PFSK-1 (cell line): ENCODE results near the gene CCT3.

ENCODE experiments used
- FOXP2 ChIP-seq: optimal IDR thresholded peaks from 2 replicates; pipeline ENCODE3; 2011; ENCODE audit warnings: borderline replicate concordance, control low read depth, inconsistent platforms; ENCODE audit not compliant: insufficient read depth; ENCODE audit errors: extremely low read length, extremely low read depth
- POLR2AphosphoS5 ChIP-seq: IDR thresholded peaks from 2 replicates; pipeline ENCODE4 v1.6.1; 2012; ENCODE audit warnings: low read depth, mild to moderate bottlenecking, control low read depth, low read length, moderate library complexity
- SIN3A ChIP-seq: IDR thresholded peaks from 2 replicates; pipeline ENCODE4 v1.6.1; 2012; ENCODE audit warnings: mild to moderate bottlenecking, low read length, moderate library complexity, borderline replicate concordance; ENCODE audit not compliant: insufficient read depth
- TAF1 ChIP-seq: IDR thresholded peaks from 2 replicates; pipeline ENCODE4 v1.6.1; 2012; ENCODE audit warnings: low read length, control low read depth, borderline replicate concordance; ENCODE audit not compliant: insufficient read depth
- TF ChIP-seq, protein P1 (sequence below), 2 experiments: IDR thresholded peaks; 2 replicates each; pipeline versions ENCODE4 v1.6.1 to v1.8.0; 2011 to 2012; ENCODE audit warnings: low read depth in 2 of 2, low read length in 2 of 2, control low read depth in 1 of 2, inconsistent platforms in 1 of 2, mild to moderate bottlenecking in 1 of 2, moderate library complexity in 1 of 2; ENCODE audit not compliant: insufficient read depth in 1 of 2

The CCT3 gene

DNA sequence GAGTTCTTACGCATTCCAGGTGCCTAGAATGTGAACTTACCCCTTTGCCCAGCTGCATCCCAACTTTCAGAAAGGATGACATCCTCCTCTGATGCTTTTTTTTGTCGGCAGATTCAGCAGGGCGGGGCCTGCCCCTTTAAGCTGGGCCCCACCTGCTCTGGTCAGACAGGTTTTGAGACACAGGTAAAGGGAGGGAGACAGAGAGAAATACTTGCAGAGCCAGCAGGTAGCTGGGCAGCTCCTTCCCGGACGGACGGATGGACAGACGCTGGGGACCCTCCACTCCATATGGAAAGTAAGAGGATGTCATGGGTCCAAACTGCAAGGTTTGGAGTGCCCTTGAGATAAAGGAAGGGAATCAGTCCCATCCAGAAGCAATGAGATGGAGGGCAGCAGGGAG lies 54.0 kb downstream of the CCT3 start, which contains the start of gene TMEM79:
Gene TMEM79, plus strand, starts transcription at position 214 of the 400 bp plus-strand sequence. CDS start 902 bp downstream, outside the sequence.
- TF ChIP-seq TAF1 (no peak), SIN3A (no peak), POLR2AphosphoS5 (no peak), FOXP2 (no peak)
- TF ChIP-seq, protein P1, sequence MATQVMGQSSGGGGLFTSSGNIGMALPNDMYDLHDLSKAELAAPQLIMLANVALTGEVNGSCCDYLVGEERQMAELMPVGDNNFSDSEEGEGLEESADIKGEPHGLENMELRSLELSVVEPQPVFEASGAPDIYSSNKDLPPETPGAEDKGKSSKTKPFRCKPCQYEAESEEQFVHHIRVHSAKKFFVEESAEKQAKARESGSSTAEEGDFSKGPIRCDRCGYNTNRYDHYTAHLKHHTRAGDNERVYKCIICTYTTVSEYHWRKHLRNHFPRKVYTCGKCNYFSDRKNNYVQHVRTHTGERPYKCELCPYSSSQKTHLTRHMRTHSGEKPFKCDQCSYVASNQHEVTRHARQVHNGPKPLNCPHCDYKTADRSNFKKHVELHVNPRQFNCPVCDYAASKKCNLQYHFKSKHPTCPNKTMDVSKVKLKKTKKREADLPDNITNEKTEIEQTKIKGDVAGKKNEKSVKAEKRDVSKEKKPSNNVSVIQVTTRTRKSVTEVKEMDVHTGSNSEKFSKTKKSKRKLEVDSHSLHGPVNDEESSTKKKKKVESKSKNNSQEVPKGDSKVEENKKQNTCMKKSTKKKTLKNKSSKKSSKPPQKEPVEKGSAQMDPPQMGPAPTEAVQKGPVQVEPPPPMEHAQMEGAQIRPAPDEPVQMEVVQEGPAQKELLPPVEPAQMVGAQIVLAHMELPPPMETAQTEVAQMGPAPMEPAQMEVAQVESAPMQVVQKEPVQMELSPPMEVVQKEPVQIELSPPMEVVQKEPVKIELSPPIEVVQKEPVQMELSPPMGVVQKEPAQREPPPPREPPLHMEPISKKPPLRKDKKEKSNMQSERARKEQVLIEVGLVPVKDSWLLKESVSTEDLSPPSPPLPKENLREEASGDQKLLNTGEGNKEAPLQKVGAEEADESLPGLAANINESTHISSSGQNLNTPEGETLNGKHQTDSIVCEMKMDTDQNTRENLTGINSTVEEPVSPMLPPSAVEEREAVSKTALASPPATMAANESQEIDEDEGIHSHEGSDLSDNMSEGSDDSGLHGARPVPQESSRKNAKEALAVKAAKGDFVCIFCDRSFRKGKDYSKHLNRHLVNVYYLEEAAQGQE (IDR thresholded peaks at IDR 0.05; ENCODE audit: insufficient read depth in 1 of 2, low read depth in 2 of 2, low read length in 2 of 2), result no peak

DNA sequence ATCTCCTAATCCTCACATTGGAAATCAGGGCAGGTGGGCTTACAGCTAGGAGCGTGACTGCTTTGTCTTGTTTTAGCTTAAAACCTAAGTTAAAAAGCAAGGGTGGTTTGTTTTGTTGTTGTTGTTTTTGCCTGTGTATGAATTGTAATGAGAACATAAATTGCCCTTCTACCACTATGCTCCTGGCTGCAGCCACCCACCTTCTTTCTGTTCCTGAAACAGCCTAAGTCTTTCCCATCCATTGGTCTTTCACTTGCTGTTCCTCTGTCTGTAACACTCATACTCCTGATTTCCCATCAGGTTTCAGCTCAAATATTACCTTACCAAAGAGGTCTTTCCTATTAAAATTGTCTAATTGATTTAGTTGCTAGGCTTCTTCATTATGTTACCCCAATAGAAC lies 54.6 kb downstream of the CCT3 start:
- no peak for TF ChIP-seq SIN3A
- no peak for TF ChIP-seq FOXP2
- TF ChIP-seq POLR2AphosphoS5, result no peak
- TF ChIP-seq TAF1, result no peak
- TF ChIP-seq, protein P1 (IDR thresholded peaks at IDR 0.05; ENCODE audit: insufficient read depth in 1 of 2, low read depth in 2 of 2, low read length in 2 of 2), result no peak

DNA sequence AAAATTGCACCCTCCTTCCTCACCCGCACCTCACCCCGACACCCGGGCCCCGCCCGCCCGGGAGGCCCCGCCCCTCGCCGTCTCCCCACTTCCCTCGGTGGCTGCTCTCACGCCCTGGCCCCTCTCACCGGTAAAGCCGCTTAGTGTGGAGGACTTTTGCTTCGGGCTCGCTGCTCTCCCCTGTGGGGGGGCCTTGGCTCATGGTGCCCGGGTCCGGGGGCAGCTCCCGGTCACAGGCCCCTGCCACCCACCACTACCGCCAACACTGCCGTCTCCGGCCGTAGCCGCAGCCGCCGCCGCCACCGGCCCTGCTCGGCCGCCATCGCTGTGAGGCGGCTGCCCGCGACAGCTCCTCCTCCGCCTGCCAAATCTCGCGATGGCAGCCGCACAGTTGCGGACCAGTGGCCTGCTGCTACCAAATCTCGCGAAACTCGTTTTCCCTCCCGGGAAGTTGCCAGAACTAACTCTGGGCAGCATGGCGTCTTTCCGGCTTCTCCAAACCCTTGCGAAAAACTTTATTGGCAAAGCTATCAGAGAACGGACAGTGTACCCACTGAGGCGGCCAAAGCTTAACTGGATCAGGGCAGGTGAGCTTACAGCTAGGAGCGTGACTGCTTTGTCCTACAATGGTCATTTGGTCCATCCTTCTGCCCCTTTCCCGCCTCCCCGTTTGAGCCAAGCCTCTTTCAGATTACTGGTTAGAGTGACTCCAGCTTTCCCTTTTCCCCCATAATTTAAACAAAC lies 55.4 kb downstream of the CCT3 start, which contains the start of gene SMG5:
Gene SMG5, minus strand, starts transcription at position 347 of the 744 bp plus-strand sequence. Its CDS starts 145 bp downstream, at position 202.
- TF ChIP-seq SIN3A (peak; percentile 96; the same call in 1 of the 2 replicates), FOXP2 (peak; percentile 66), TAF1 (peak; percentile 87), POLR2AphosphoS5 (peak; percentile 84)
- TF ChIP-seq, protein P1 (IDR thresholded peaks at IDR 0.05; ENCODE audit: insufficient read depth in 1 of 2, low read depth in 2 of 2, low read length in 2 of 2), result peak in 1 of 2 experiments; percentile 31; a peak in 1 of 4 replicates

DNA sequence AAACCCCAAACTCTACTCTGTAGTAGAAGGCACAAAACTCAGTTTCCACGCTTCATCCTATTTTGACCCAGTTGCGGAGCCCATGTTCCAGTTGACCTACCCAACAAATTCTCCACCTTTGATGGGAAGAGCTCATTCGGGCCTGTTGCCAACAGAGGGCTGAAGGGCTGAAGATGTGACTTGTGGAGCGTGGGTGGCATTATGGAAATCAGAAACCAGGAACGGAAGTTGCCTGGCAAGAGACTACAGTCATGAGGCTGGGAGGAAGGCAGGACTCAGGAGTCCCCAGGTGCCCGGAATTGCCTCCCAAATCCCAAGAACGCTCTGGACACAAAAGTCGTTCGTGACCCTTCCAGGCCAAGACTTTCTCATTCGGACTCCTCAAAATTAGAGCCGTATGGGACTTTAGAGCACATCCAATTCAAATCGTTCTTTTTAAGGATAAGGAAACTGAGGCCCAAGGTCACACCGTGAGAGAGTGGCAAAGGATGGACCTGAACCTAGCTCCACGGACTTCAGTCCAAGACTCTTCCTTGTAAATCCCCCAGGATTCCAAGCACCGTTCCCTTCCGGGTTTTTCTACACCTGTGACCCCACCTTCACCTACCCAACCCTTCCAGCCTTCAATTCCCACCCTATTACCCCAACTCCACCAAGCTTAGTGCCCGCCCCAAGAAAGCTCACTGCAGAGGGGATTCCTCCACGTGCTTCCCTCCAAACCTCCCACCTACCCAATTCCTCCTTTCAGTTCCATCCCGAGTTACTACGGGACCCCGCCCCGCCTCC lies 56.2 kb downstream of the CCT3 start:
- TF ChIP-seq SIN3A (0 out of 2 replicates have a peak, but pooled peaks have one; percentile 18), TAF1 (peak; percentile 46; the same call in 1 of the 2 replicates), POLR2AphosphoS5 (no peak), FOXP2 (no peak)
- TF ChIP-seq, protein P1 (IDR thresholded peaks at IDR 0.05; ENCODE audit: insufficient read depth in 1 of 2, low read depth in 2 of 2, low read length in 2 of 2), result no peak
